Activated CD4-positive, alpha-beta T cell treated with anti-CD3 and anti-CD28 coated beads, Interleukin-2, amount 50 U/mL, for 16 hours (primary cell): ENCODE measurements around the gene CTNND2.

Experiments used
- DNase-seq: peaks from one replicate; pipeline ENCODE4 v3.0.0-alpha.2; 2020

CTNND2 gene

GRCh38 chr5:11579351-11579750, 324.9 kb downstream of the CTNND2 start:
- no peak for DNase-seq

- DNase-seq, result no peak
Measured at GRCh38 chr5:11574787-11575186, 329.5 kb downstream of the CTNND2 start.

DNA sequence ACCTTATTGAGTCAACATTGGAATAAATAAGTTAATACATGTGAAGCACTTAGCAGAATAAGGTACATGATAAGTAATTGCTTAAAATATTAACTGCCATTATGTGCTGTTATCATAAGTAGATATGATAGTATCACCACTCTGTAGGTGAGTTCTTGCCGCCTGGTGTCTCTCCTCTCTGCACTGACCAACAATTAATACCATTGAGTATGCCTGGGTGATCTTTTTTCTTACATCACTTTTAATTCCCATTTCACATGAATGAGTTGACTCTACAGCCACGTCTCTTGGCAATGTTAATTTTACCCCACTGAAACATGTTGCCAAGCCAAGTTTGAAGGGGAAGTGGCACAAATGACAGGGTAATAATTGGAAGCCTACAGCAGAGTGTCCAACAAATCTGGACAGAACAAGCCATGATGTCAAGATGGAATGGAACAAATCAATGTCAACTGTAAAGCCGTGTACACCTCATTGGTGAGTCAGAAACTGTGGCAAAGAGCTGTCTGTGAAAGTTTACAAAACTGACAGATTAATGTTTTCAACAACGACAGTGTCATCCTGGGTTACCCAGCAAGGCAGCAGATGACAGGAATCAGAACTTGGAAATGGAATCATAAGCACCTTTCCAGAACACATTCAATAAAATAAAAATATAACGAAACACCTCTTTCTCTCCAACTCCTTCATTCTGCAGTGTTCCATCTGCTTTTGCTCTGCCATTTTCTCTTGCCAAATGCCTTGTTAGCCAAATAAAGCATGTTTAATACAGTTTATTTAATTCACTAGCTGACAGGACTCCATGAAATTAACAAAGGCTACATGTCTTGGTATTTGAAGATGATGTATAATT, 330.9 kb downstream of the CTNND2 start:
- no peak for DNase-seq

DNA sequence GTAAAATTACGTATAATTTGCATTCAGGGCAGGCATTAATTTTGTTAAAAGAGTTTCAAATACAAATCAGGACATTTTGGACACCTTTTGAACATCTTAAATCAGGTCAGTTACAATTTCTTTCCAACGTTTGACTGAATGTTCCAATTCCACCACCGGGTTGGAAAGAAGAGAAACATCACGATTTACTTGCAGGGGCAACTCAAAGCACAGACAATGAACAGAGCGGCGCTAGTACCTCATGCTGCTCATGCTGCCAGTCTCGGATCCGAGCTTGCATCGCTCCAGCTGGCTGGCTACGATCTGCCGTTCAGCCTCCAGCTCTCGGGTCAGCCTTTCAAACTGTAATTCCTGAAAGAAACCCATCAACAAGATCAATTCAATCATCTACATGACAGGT, 339.5 kb downstream of the CTNND2 start:
- DNase-seq, result no peak

GRCh38 chr5:11563822-11564221, 340.4 kb downstream of the CTNND2 start:
- no peak for DNase-seq

- no peak for DNase-seq
Measured at GRCh38 chr5:11560915-11561697, 343.1 kb downstream of the CTNND2 start.

GRCh38 chr5:11557063-11557462, 347.2 kb downstream of the CTNND2 start:
- no peak for DNase-seq

GRCh38 chr5:11555171-11555570, 349.1 kb downstream of the CTNND2 start:
- no peak for DNase-seq

DNA sequence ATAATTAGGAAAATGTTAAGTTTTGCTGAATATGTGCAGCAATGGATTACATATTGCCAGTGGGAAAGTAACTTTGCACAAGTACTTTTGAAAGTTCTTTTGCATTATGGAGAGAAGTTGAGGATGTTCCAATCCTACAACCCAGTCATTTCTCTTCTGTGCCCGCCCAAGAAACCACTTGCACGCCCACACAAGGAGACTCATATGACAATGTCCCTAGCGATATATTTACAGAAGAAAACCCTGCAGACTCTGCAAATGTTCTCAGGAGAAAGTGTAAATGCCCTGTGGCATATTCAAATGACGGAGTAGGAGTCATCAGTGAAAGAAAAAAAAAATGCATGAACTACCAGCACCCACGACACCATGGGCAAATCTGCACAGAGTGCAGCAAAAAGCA, 356.5 kb downstream of the CTNND2 start:
- DNase-seq, result no peak

GRCh38 chr5:11547140-11547539, 357.1 kb downstream of the CTNND2 start:
- DNase-seq, result no peak

- DNase-seq, result no peak
Measured at GRCh38 chr5:11540112-11540511, 364.1 kb downstream of the CTNND2 start.

- no peak for DNase-seq
Measured at GRCh38 chr5:11531811-11532555, 372.3 kb downstream of the CTNND2 start.

- no peak for DNase-seq
Measured at GRCh38 chr5:11528720-11529119, 375.5 kb downstream of the CTNND2 start.

- no peak for DNase-seq
Measured at GRCh38 chr5:11527652-11528349, 376.4 kb downstream of the CTNND2 start.

GRCh38 chr5:11525020-11525419, 379.2 kb downstream of the CTNND2 start:
- no peak for DNase-seq

DNA sequence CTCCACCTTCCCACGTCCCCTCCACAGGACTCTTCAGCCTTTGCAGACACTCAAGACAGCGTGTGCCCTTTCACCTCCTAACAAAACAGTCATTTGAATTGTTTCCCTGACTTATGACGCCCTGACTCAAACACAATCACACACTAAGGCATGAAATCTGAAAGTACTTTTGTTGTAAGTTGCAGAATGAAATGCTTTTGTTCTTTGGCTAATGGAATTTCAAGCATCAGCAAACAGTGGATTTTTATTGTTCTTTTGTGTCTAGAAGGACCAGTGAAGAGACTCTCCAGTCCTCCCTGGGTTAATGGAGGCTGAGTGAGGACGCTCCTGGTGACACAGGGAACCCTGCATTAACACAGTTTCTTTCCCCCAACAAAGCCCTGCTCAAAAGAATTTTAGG, 380.1 kb downstream of the CTNND2 start:
- DNase-seq, result no peak

GRCh38 chr5:11522796-11523195, 381.4 kb downstream of the CTNND2 start:
- no peak for DNase-seq

DNA sequence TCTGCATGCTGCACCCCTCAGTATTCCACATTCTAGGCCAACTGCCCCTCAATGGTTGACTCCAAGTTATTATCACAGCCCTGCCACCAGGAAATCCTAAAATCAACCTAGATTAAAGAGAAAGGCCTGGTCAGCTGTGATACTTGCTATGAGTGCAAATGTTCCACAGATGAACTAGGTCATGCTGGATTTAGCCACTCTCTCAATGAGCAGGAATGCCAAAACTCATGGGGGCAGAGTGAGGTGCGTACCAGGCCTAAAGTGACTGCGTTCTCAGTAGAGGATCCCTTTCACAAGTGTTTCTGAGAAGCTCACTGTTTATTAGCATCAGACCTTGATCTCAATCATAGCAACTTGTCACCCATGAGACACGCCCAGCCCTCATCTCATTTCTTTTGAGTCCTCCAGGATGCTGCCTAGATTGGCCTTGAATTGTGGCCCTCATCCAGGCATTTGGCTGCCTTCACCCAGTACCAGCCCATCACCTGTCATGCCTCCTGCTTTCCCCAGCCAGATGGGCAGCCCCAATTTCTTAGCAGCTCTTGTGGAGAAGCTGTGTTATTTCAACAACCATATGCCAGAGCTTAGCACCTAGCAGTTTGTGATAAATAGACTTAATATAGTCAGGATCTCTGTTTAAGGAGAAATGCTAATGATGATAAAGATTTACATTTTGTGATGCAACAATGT, 383.9 kb downstream of the CTNND2 start:
- DNase-seq, result no peak

DNA sequence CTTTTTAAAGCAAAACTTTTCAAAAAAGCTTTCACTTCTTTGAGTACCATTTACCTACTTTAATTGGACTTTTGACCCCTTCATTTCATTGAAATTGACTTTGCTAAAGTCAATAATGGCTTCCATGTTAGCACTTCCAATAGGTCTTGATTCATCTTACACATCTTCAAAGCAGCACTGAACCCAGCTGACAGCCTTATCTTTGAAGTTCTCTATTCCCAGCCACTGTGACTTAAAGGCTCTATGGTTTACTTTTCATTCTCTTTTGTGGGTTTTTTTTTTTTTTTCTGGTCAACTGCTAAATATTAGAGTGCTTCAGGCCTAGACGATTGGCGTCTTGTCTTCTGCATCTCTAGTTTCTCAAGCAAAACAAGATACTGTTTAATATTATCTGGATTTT, 385.0 kb downstream of the CTNND2 start:
- DNase-seq, result no peak

DNA sequence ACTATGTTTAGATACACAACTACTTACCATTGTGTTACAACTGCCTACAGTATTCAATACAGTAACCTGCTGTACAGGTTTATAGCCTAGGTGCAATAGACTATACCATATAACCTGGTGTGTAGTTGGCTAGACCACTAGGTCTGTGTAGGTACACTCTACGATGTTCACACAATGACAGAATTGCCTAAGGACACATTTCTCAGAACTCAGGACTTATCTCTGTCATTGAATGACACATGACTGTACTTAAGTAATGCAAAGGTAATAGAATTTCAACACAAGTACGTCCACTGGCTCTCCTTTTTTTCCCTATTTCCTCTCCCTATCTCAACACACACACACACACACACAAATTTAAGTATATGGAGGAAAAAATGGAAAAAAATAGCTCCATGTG, 385.6 kb downstream of the CTNND2 start:
- DNase-seq, result no peak

- no peak for DNase-seq
Measured at GRCh38 chr5:11514705-11515432, 389.4 kb downstream of the CTNND2 start.

DNA sequence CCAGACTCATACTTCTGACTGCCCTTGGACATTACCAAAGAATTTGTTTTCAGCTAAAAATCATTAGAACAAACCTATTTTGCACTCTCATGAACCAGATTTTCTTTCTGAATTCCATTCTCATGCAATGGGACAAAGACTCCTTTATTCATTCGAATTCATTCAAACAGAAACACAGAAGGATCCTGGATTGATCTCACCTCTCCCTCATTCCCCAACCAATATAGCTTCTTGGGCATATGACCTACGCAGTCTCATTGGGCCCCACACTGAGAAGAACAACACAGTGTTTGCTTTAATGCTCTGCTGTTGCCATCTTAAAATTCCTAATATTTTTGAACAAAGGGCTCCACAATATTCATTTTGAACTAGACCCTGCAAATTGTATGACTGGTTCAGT, 392.4 kb downstream of the CTNND2 start:
- DNase-seq, result no peak
